ENCODE results near the gene TOP1.
"Not testable (repeated sequence)": the region's sequence is repeated elsewhere in the genome, so short reads cannot be mapped to it uniquely, and the experiment has no call there.

TOP1 gene

GRCh38 chr20:40992349-40993113 lies 36.1 kb upstream of the TOP1 start:
- H3K9ac ChIP-seq (ENCODE audit: low read depth, low read length), result no peak overlapping the region
- H3K27ac ChIP-seq (ENCODE audit: low read length), result no peak overlapping the region

GRCh38 chr20:40993794-40994540 lies 34.7 kb upstream of the TOP1 start:
- Histone ChIP-seq H3K27me3 (ENCODE audit: insufficient read depth, low read length) (no peaks in the 10 kb centered on the region), H3K9ac (ENCODE audit: low read depth, low read length) (no peak overlapping the region), H3K9me3 (ENCODE audit: insufficient read depth, low read depth, low read length) (no peaks in the 10 kb centered on the region), H3K36me3 (ENCODE audit: insufficient read depth, low read depth, low read length) (no peaks in the 10 kb centered on the region), H3K4me1 (ENCODE audit: insufficient read depth, low read length) (peaks cover 5% of the 10 kb centered on the region; the same call in 1 of the 2 replicates), H3K4me3 (ENCODE audit: low read length) (no peak overlapping the region), H3K27ac (ENCODE audit: low read length) (no peak overlapping the region)

More at GRCh38 chr20:40992349-40993113, 36.1 kb upstream of the TOP1 start:
- Histone ChIP-seq H3K27me3 (ENCODE audit: insufficient read depth, low read length) (no peaks in the 10 kb centered on the region), H3K4me3 (ENCODE audit: low read length) (no peak overlapping the region), H3K36me3 (ENCODE audit: insufficient read depth, low read depth, low read length) (no peaks in the 10 kb centered on the region), H3K4me1 (ENCODE audit: insufficient read depth, low read length) (peaks cover 5% of the 10 kb centered on the region; the same call in 1 of the 2 replicates), H3K9me3 (ENCODE audit: insufficient read depth, low read depth, low read length) (no peaks in the 10 kb centered on the region)

DNA sequence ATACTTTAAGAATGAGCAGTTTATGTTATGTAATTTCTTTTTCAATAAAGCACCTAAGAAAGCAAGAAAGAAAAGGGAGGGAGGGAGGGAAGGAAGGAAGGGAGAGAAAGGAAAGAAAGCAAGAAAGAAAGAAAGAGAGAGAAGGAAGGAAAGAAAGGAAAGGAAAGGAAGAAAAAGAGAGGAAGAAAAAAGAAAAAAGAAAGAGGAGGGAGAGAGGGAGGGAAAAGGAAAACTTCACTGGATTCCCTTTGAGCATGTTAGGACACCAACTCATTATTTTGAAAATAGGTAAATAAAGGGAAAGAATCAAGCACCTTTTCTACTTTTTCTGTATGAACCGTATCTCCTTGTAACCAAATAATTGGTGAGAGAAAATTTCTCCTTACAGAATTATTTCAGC lies 32.3 kb upstream of the TOP1 start:
- no peak overlapping the region for H3K27ac ChIP-seq (ENCODE audit: low read length)
- H3K36me3 ChIP-seq (ENCODE audit: insufficient read depth, low read depth, low read length), result no peaks in the 10 kb centered on the region
- no peaks in the 10 kb centered on the region for H3K27me3 ChIP-seq (ENCODE audit: insufficient read depth, low read length)
- H3K4me3 ChIP-seq (ENCODE audit: low read length), result no peak overlapping the region
- no peak overlapping the region for H3K9ac ChIP-seq (ENCODE audit: low read depth, low read length)
- H3K9me3 ChIP-seq (ENCODE audit: insufficient read depth, low read depth, low read length), result no peaks in the 10 kb centered on the region
- H3K4me1 ChIP-seq (ENCODE audit: insufficient read depth, low read length), result peaks cover 5% of the 10 kb centered on the region; the same call in 1 of the 2 replicates

GRCh38 chr20:40997116-40997515 lies 31.5 kb upstream of the TOP1 start:
- Histone ChIP-seq H3K4me1 (ENCODE audit: insufficient read depth, low read length) (peaks cover 5% of the 10 kb centered on the region; the same call in 1 of the 2 replicates), H3K4me3 (ENCODE audit: low read length) (no peak overlapping the region), H3K36me3 (ENCODE audit: insufficient read depth, low read depth, low read length) (no peaks in the 10 kb centered on the region), H3K27ac (ENCODE audit: low read length) (no peak overlapping the region), H3K9me3 (ENCODE audit: insufficient read depth, low read depth, low read length) (no peaks in the 10 kb centered on the region), H3K27me3 (ENCODE audit: insufficient read depth, low read length) (no peaks in the 10 kb centered on the region), H3K9ac (ENCODE audit: low read depth, low read length) (no peak overlapping the region)

GRCh38 chr20:40999841-41000240 lies 28.8 kb upstream of the TOP1 start:
- no peaks in the 10 kb centered on the region for H3K9me3 ChIP-seq (ENCODE audit: insufficient read depth, low read depth, low read length)
- H3K27ac ChIP-seq (ENCODE audit: low read length), result no peak overlapping the region
- no peaks in the 10 kb centered on the region for H3K27me3 ChIP-seq (ENCODE audit: insufficient read depth, low read length)
- H3K4me1 ChIP-seq (ENCODE audit: insufficient read depth, low read length), result peaks cover 8% of the 10 kb centered on the region; the same call in 1 of the 2 replicates
- no peaks in the 10 kb centered on the region for H3K36me3 ChIP-seq (ENCODE audit: insufficient read depth, low read depth, low read length)
- no peak overlapping the region for H3K4me3 ChIP-seq (ENCODE audit: low read length)
- H3K9ac ChIP-seq (ENCODE audit: low read depth, low read length), result no peak overlapping the region

DNA sequence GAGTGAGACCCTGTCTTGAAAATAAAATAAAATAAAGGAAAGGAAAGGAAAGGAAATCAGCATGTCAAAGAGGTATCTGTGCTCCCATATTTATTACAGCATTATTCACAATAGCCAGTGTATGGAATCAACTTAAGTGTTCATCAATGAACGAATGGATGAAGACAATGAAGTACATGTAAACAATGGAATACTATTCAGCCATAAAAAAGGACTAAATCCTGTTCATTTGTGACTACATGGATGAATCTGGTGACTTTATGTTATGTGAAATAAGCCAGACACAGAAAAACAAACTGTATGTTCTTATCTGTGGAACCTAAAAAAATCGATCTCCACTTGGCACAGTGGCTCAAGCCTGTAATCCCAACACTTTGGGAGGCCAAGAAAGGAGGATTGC lies 28.0 kb upstream of the TOP1 start:
- Histone ChIP-seq H3K36me3 (ENCODE audit: insufficient read depth, low read depth, low read length) (no peaks in the 10 kb centered on the region), H3K9ac (ENCODE audit: low read depth, low read length) (no peak overlapping the region), H3K27ac (ENCODE audit: low read length) (no peak overlapping the region), H3K4me3 (ENCODE audit: low read length) (no peak overlapping the region), H3K27me3 (ENCODE audit: insufficient read depth, low read length) (no peaks in the 10 kb centered on the region), H3K4me1 (ENCODE audit: insufficient read depth, low read length) (peaks cover 8% of the 10 kb centered on the region; the same call in 1 of the 2 replicates), H3K9me3 (ENCODE audit: insufficient read depth, low read depth, low read length) (no peaks in the 10 kb centered on the region)

- no peaks in the 10 kb centered on the region for H3K36me3 ChIP-seq (ENCODE audit: insufficient read depth, low read depth, low read length)
- H3K27ac ChIP-seq (ENCODE audit: low read length), result no peak overlapping the region
- H3K4me3 ChIP-seq (ENCODE audit: low read length), result no peak overlapping the region
- 0 out of 2 replicates have a peak, but pooled peaks cover 2% of the 10 kb centered on the region for H3K9me3 ChIP-seq (ENCODE audit: insufficient read depth, low read depth, low read length)
- H3K4me1 ChIP-seq (ENCODE audit: insufficient read depth, low read length), result peaks cover 8% of the 10 kb centered on the region; the same call in 1 of the 2 replicates
- H3K9ac ChIP-seq (ENCODE audit: low read depth, low read length), result no peak overlapping the region
- H3K27me3 ChIP-seq (ENCODE audit: insufficient read depth, low read length), result no peaks in the 10 kb centered on the region
These were observed 27.1 kb upstream of the TOP1 start for GRCh38 chr20:41001497-41001896.

GRCh38 chr20:41002842-41003142 lies 25.8 kb upstream of the TOP1 start:
- Histone ChIP-seq H3K9me3 (ENCODE audit: insufficient read depth, low read depth, low read length) (0 out of 2 replicates have a peak, but pooled peaks cover 3% of the 10 kb centered on the region), H3K27ac (ENCODE audit: low read length) (no peak overlapping the region), H3K27me3 (ENCODE audit: insufficient read depth, low read length) (no peaks in the 10 kb centered on the region), H3K9ac (ENCODE audit: low read depth, low read length) (no peak overlapping the region), H3K4me3 (ENCODE audit: low read length) (no peak overlapping the region), H3K4me1 (ENCODE audit: insufficient read depth, low read length) (peaks cover 4% of the 10 kb centered on the region), H3K36me3 (ENCODE audit: insufficient read depth, low read depth, low read length) (no peaks in the 10 kb centered on the region)

GRCh38 chr20:41003143-41003935 lies 25.3 kb upstream of the TOP1 start:
- peaks cover 7% of the 10 kb centered on the region for H3K4me1 ChIP-seq (ENCODE audit: insufficient read depth, low read length)
- no peak overlapping the region for H3K27ac ChIP-seq (ENCODE audit: low read length)

GRCh38 chr20:41003936-41004294 lies 24.7 kb upstream of the TOP1 start:
- H3K9ac ChIP-seq (ENCODE audit: low read depth, low read length); H3K9me3 ChIP-seq (ENCODE audit: insufficient read depth, low read depth, low read length); H3K36me3 ChIP-seq (ENCODE audit: insufficient read depth, low read depth, low read length); H3K4me3 ChIP-seq (ENCODE audit: low read length); H3K4me1 ChIP-seq (ENCODE audit: insufficient read depth, low read length); H3K27me3 ChIP-seq (ENCODE audit: insufficient read depth, low read length); H3K27ac ChIP-seq (ENCODE audit: low read length): not testable (repeated sequence)

More at GRCh38 chr20:41003143-41003935, 25.3 kb upstream of the TOP1 start:
- H3K9me3 ChIP-seq (ENCODE audit: insufficient read depth, low read depth, low read length), result 0 out of 2 replicates have a peak, but pooled peaks cover 3% of the 10 kb centered on the region
- no peaks in the 10 kb centered on the region for H3K36me3 ChIP-seq (ENCODE audit: insufficient read depth, low read depth, low read length)
- H3K9ac ChIP-seq (ENCODE audit: low read depth, low read length), result no peak overlapping the region
- no peak overlapping the region for H3K4me3 ChIP-seq (ENCODE audit: low read length)
- no peaks in the 10 kb centered on the region for H3K27me3 ChIP-seq (ENCODE audit: insufficient read depth, low read length)

GRCh38 chr20:41004531-41005360 lies 23.9 kb upstream of the TOP1 start:
- H3K27ac ChIP-seq (ENCODE audit: low read length), result no peak overlapping the region
- H3K27me3 ChIP-seq (ENCODE audit: insufficient read depth, low read length), result no peaks in the 10 kb centered on the region
- 0 out of 2 replicates have a peak, but pooled peaks cover 3% of the 10 kb centered on the region for H3K9me3 ChIP-seq (ENCODE audit: insufficient read depth, low read depth, low read length)
- H3K36me3 ChIP-seq (ENCODE audit: insufficient read depth, low read depth, low read length), result no peaks in the 10 kb centered on the region
- peaks cover 7% of the 10 kb centered on the region for H3K4me1 ChIP-seq (ENCODE audit: insufficient read depth, low read length)
- H3K4me3 ChIP-seq (ENCODE audit: low read length), result no peak overlapping the region
- H3K9ac ChIP-seq (ENCODE audit: low read depth, low read length), result no peak overlapping the region

Measured in iPS-20b (cell line).